H1 (cell line): ENCODE measurements around the gene LAMB1. TPM values are rescaled to one million over a fixed set of nuclear protein-coding genes. Genes with fewer than 3 reads are reported as not detected.

Experiments
- CTCF ChIA-PET: fragments of 300-600 bp; sonication (Branson Sonifier 250); formaldehyde crosslinking; loops from one replicate; lab custom pipeline; 2021; ENCODE audit not compliant: partially characterized antibody; lab: Charles Lee
- POLR2A ChIA-PET: fragments of 300-600 bp; sonication (Branson Sonifier 250); formaldehyde crosslinking; loops from one replicate; lab custom pipeline; 2021; ENCODE audit warnings: inconsistent platforms; ENCODE audit not compliant: partially characterized antibody; lab: Charles Lee
- DNase-seq, 2 experiments: peaks; one replicate each; pipeline versions ENCODE4 v3.0.0 to v3.0.0-alpha.2; 2010 to 2022; ENCODE audit warnings: low spot score in 2 of 2, low read depth in 1 of 2, mixed read lengths in 1 of 2
- FAIRE-seq: peaks from 2 replicates; lab custom pipeline; 2011; peaks lifted over from hg19 to GRCh38; lab: Jason Lieb, UNC
- H2AFZ ChIP-seq: 2 replicates; pipeline ENCODE4 v1.8.1; 2012; ENCODE audit warnings: low read length, inconsistent platforms
- H2AK5ac ChIP-seq: 2 replicates; pipeline ENCODE4 v1.6.1; 2013; ENCODE audit warnings: low read depth, low read length
- H2BK120ac ChIP-seq: replicated peaks from 2 replicates; pipeline ENCODE3; 2013; ENCODE audit warnings: low read depth, low read length, inconsistent platforms
- H2BK12ac ChIP-seq: 2 replicates; pipeline ENCODE4 v1.6.1; 2013; ENCODE audit warnings: low read depth, low read length
- H2BK15ac ChIP-seq: 2 replicates; pipeline ENCODE4 v1.6.1; 2013; ENCODE audit warnings: low read length
- H2BK20ac ChIP-seq: 2 replicates; pipeline ENCODE4 v1.6.1; 2013; ENCODE audit warnings: low read length
- H2BK5ac ChIP-seq: 2 replicates; pipeline ENCODE4 v1.6.1; 2013; ENCODE audit warnings: low read depth, low read length
- H3K14ac ChIP-seq: 2 replicates; pipeline ENCODE4 v1.6.1; 2013; ENCODE audit warnings: inconsistent platforms; ENCODE audit not compliant: insufficient read length
- H3K18ac ChIP-seq: 2 replicates; pipeline ENCODE4 v1.6.1; 2013; ENCODE audit warnings: low read length; ENCODE audit errors: extremely low read depth
- H3K23ac ChIP-seq: 2 replicates; pipeline ENCODE4 v1.6.1; 2013; ENCODE audit warnings: inconsistent platforms; ENCODE audit not compliant: insufficient read length
- H3K23me2 ChIP-seq: 2 replicates; pipeline ENCODE4 v1.6.1; 2013; ENCODE audit warnings: low read depth, low read length
- H3K27ac ChIP-seq: 2 replicates; pipeline ENCODE4 v1.6.1; 2011; ENCODE audit warnings: low read depth, low read length, inconsistent platforms
- H3K27me3 ChIP-seq, 4 experiments: replicated peaks in 1 of 4; 1 replicate in 1 of 4; 2 replicates in 3 of 4; pipeline versions ENCODE4 v1.6.1 to v1.8.1; 2011 to 2013; ENCODE audit warnings: low read length in 3 of 4, mild to moderate bottlenecking in 3 of 4, inconsistent platforms in 2 of 4, mixed read lengths in 2 of 4, moderate library complexity in 1 of 4; ENCODE audit not compliant: control insufficient read depth in 3 of 4, insufficient read depth in 3 of 4; ENCODE audit errors: extremely low read depth in 1 of 4
- H3K36me3 ChIP-seq, 4 experiments: 2 replicates each; pipeline versions ENCODE4 v1.6.1 to v1.8.1; 2011 to 2013; ENCODE audit warnings: mild to moderate bottlenecking in 4 of 4, low read length in 3 of 4, moderate library complexity in 2 of 4, control low read depth in 1 of 4, inconsistent platforms in 1 of 4; ENCODE audit not compliant: insufficient read depth in 4 of 4, control insufficient read depth in 2 of 4
- H3K4ac ChIP-seq: replicated peaks from 2 replicates; pipeline ENCODE3; 2013; ENCODE audit warnings: low read length, low read depth, mixed read lengths, inconsistent platforms; ENCODE audit not compliant: insufficient read length
- H3K4me1 ChIP-seq, 4 experiments: replicated peaks in 1 of 4; 1 replicate in 1 of 4; 2 replicates in 3 of 4; pipeline versions ENCODE4 v1.6.1 to v1.8.1; 2011 to 2013; ENCODE audit warnings: low read length in 3 of 4, inconsistent platforms in 2 of 4, mixed read lengths in 1 of 4; ENCODE audit not compliant: insufficient read depth in 4 of 4, control insufficient read depth in 3 of 4
- H3K4me2 ChIP-seq, 2 experiments: 2 replicates each; pipeline versions ENCODE4 v1.6.1 to v1.8.1; 2011 to 2013; ENCODE audit warnings: low read depth in 2 of 2, low read length in 2 of 2, control low read depth in 1 of 2, inconsistent platforms in 1 of 2, mild to moderate bottlenecking in 1 of 2; ENCODE audit not compliant: insufficient read depth in 1 of 2
- H3K4me3 ChIP-seq, 4 experiments: fragments of 200-600, 300-600 bp in 1 of 4; sonication (generic), shearing (Covaris generic), sonication (Bioruptor Twin) in 1 of 4; 2 replicates each; pipeline versions ENCODE4 v1.5.1 to v1.8.1; 2011 to 2016; ENCODE audit warnings: low read length in 4 of 4, low read depth in 3 of 4, control low read depth in 2 of 4, inconsistent platforms in 2 of 4, mild to moderate bottlenecking in 2 of 4, mixed read lengths in 1 of 4, moderate library complexity in 1 of 4; ENCODE audit not compliant: insufficient read depth in 2 of 4; ENCODE audit errors: extremely low read depth in 1 of 4
- H3K56ac ChIP-seq: replicated peaks from 2 replicates; pipeline ENCODE3; 2013; ENCODE audit warnings: low read depth, mild to moderate bottlenecking, mixed read lengths, low read length, inconsistent platforms; ENCODE audit not compliant: insufficient read length
- H3K79me1 ChIP-seq: 2 replicates; pipeline ENCODE4 v1.6.1; 2013; ENCODE audit warnings: low read depth, low read length, control low read depth
- H3K79me2 ChIP-seq, 2 experiments: 2 replicates each; pipeline versions ENCODE4 v1.6.1 to v1.8.1; 2012 to 2013; ENCODE audit warnings: low read length in 2 of 2, mild to moderate bottlenecking in 2 of 2, inconsistent platforms in 1 of 2; ENCODE audit not compliant: insufficient read depth in 2 of 2, control insufficient read depth in 1 of 2
- H3K9ac ChIP-seq, 4 experiments: replicated peaks in 1 of 4; 1 replicate in 1 of 4; 2 replicates in 3 of 4; pipeline versions ENCODE4 v1.6.1 to v1.8.1; 2011 to 2013; ENCODE audit warnings: low read depth in 3 of 4, low read length in 3 of 4, control low read depth in 2 of 4, mild to moderate bottlenecking in 2 of 4, moderate library complexity in 2 of 4, inconsistent platforms in 1 of 4; ENCODE audit errors: extremely low read depth in 1 of 4
- H3K9me3 ChIP-seq, 2 experiments: 2 replicates each; pipeline versions ENCODE4 v1.6.1 to v1.8.1; 2012 to 2013; ENCODE audit warnings: mild to moderate bottlenecking in 2 of 2, moderate library complexity in 2 of 2, control low read depth in 1 of 2, inconsistent platforms in 1 of 2, low read depth in 1 of 2, low read length in 1 of 2, mixed read lengths in 1 of 2; ENCODE audit not compliant: insufficient read depth in 2 of 2
- H4K20me1 ChIP-seq, 2 experiments: replicated peaks in 1 of 2; 2 replicates each; pipeline versions ENCODE3 to v1.8.1; 2011 to 2013; ENCODE audit warnings: inconsistent platforms in 2 of 2, low read length in 2 of 2, mild to moderate bottlenecking in 1 of 2; ENCODE audit not compliant: insufficient read depth in 2 of 2, control insufficient read depth in 1 of 2
- H4K5ac ChIP-seq: 2 replicates; pipeline ENCODE4 v1.6.1; 2013; ENCODE audit warnings: low read length, low read depth, mixed read lengths, inconsistent platforms; ENCODE audit not compliant: insufficient read length
- H4K8ac ChIP-seq: 2 replicates; pipeline ENCODE4 v1.8.0; 2013; ENCODE audit warnings: mild to moderate bottlenecking, moderate library complexity, low read length, inconsistent platforms; ENCODE audit not compliant: insufficient read depth; ENCODE audit errors: extremely low read depth
- H4K91ac ChIP-seq: replicated peaks from 2 replicates; pipeline ENCODE3; 2013; ENCODE audit warnings: low read length, mixed read lengths, inconsistent platforms; ENCODE audit not compliant: insufficient read length
- RBBP5 ChIP-seq: IDR thresholded peaks from 2 replicates; pipeline ENCODE4 v1.7.1; 2012; ENCODE audit warnings: low read depth, mild to moderate bottlenecking, inconsistent platforms, low read length, moderate library complexity, borderline replicate concordance
- SIN3A ChIP-seq, 2 experiments: IDR thresholded peaks in 1 of 2; conservative IDR thresholded peaks in 1 of 2; 2 replicates each; pipeline ENCODE4 v1.6.1; 2011 to 2012; ENCODE audit warnings: low read length in 2 of 2, improper control_type of control experiment in 1 of 2, low read depth in 1 of 2, mild to moderate bottlenecking in 1 of 2
- SP1 ChIP-seq: IDR thresholded peaks from 2 replicates; pipeline ENCODE4 v1.6.1; 2011; ENCODE audit warnings: low read depth, low read length
- TAF1 ChIP-seq: IDR thresholded peaks from 2 replicates; pipeline ENCODE4 v1.6.1; 2011; ENCODE audit warnings: mild to moderate bottlenecking, low read depth, low read length
- TAF7 ChIP-seq: optimal IDR thresholded peaks from 2 replicates; pipeline ENCODE3; 2011; ENCODE audit warnings: low read depth, mild to moderate bottlenecking, inconsistent platforms, low read length, moderate library complexity, borderline replicate concordance
- WGBS, 2 experiments: shearing (Covaris generic) in 1 of 2; methylation state at CpG; one replicate each; pipeline versions ENCODE4 v1.1.6 to v1.1.7; 2013 to 2015; ENCODE audit warnings: low lambda C conversion rate in 2 of 2, mixed read lengths in 2 of 2, inconsistent platforms in 1 of 2, low coverage in 1 of 2, missing lambda C conversion rate in 1 of 2; ENCODE audit not compliant: insufficient replicate concordance in 2 of 2, insufficient coverage in 1 of 2, insufficient read length in 1 of 2; ENCODE audit errors: extremely low coverage in 1 of 2, missing lambda C conversion rate in 1 of 2; 5-methylcytosine and 5-hydroxymethylcytosine counted together
- polyA plus RNA-seq, 7 experiments: library from polyadenylated mRNA; depleted of rRNA in 3 of 7; stranded (reverse) in 5 of 7; unstranded in 2 of 7; fragments of >200 nt in 5 of 7; fragments of 200-250 nt in 2 of 7; gene quantifications; 1 replicate in 5 of 7; 2 replicates in 1 of 7; 4 replicates in 1 of 7; pipeline versions ENCODE4 v1.2.1 to v1.2.3, GENCODE V29; 2011 to 2013; ENCODE audit warnings: missing spikeins in 2 of 7, mixed read lengths in 2 of 7
- total RNA-seq: library from RNA; stranded (reverse); fragmentation: NEBNext Ultra II Directional; extraction: Animal tissue kit (Norgen Biotek cat#: 25700); gene quantifications from 2 replicates; pipeline ENCODE4 v1.2.1, GENCODE V29; 2021
- TF ChIP-seq, protein P1 (sequence below), 3 experiments: IDR thresholded peaks; 1 replicate in 2 of 3; 2 replicates in 1 of 3; pipeline versions ENCODE4 v1.5.1 to v1.6.1; 2011; ENCODE audit warnings: low read length in 3 of 3, mild to moderate bottlenecking in 3 of 3, inconsistent platforms in 2 of 3, low read depth in 1 of 3, moderate library complexity in 1 of 3; ENCODE audit not compliant: insufficient read depth in 1 of 3; ENCODE audit errors: control extremely low read depth in 1 of 3
- TF ChIP-seq, protein P2 (sequence below): IDR thresholded peaks from 2 replicates; pipeline ENCODE4 v1.6.1; 2011; ENCODE audit warnings: low read depth, mild to moderate bottlenecking, low read length; ENCODE audit not compliant: insufficient read depth

LAMB1 gene
- total and polyA plus RNA-seq, 2 of the 8 experiments (the other 6 are each of a cell fraction or from before 2014, with no cell fraction given): 31.9 to 38.5 TPM

DNA sequence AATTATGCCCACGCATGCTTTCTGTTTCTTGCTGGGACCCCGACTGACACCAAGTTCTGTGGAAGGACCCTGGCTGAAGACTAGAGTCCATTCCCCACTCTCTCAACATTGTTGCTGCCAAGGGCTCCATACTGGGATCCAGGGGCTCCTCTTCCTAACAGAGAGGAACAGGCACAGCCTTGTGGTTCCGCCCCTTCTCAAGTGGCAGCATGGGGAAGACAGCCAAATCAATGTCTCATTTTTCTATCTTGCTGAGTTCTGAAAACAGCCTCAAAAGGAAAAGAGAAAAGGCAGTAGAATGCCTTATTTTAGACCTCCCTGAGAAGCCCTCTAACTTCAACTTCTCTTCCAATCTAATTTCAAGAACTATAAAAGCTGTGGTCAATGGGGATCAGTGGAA is 23.7 kb upstream of the LAMB1 start:
- Histone ChIP-seq H3K79me1 (no peaks in the 10 kb centered on the region), H2BK120ac (no peak overlapping the region), H4K91ac (no peak overlapping the region), H3K4me2 (no peak overlapping the region), H3K27me3 (no peaks in the 10 kb centered on the region), H2BK12ac (no peak overlapping the region), H3K14ac (no peak overlapping the region), H3K27ac (no peak overlapping the region), H3K56ac (no peak overlapping the region), H3K4me3 (no peak overlapping the region), H2BK15ac (no peak overlapping the region), H3K4ac (no peak overlapping the region), H2AK5ac (no peak overlapping the region), H2AFZ (0 out of 2 replicates have a peak overlapping the region, but pooled peaks have one; percentile 40), H3K23ac (no peak overlapping the region), H2BK5ac (no peak overlapping the region), H3K18ac (no peak overlapping the region; the same call in 1 of the 2 replicates), H3K9ac (no peak overlapping the region), H3K4me1 (no peaks in the 10 kb centered on the region), H3K9me3 (no peaks in the 10 kb centered on the region), H4K5ac (no peak overlapping the region), H3K23me2 (no peaks in the 10 kb centered on the region), H3K79me2 (no peaks in the 10 kb centered on the region), H3K36me3 (no peaks in the 10 kb centered on the region), H4K20me1 (no peaks in the 10 kb centered on the region), H4K8ac (no peak overlapping the region), H2BK20ac (no peak overlapping the region)
- ChIA-PET POLR2A (interaction anchor here (1.3 kb wide), 1 partner anchor 18 kb away, joined by 3 read pairs; no protein-coding TSS in a partner anchor), CTCF (interaction anchor here (1.0 kb wide), 1 partner anchor 11 kb away, joined by 4 read pairs; no protein-coding TSS in a partner anchor)
- 86% methylated on average over 3 of the region's 3 CpGs; no CpG with 5 or more reads in 1 of the 2 experiments for WGBS, 2 experiments
- no peak for DNase-seq
- no peak for FAIRE-seq
- TF ChIP-seq RBBP5 (no peak), TAF1 (no peak), TAF7 (no peak), SIN3A (conservative IDR thresholded peaks at IDR 0.05 in 1 of 2, IDR thresholded peaks at IDR 0.05 in 1 of 2; ENCODE audit: low read depth in 1 of 2, low read length in 2 of 2) (no peak), SP1 (no peak)
- TF ChIP-seq, protein P1, sequence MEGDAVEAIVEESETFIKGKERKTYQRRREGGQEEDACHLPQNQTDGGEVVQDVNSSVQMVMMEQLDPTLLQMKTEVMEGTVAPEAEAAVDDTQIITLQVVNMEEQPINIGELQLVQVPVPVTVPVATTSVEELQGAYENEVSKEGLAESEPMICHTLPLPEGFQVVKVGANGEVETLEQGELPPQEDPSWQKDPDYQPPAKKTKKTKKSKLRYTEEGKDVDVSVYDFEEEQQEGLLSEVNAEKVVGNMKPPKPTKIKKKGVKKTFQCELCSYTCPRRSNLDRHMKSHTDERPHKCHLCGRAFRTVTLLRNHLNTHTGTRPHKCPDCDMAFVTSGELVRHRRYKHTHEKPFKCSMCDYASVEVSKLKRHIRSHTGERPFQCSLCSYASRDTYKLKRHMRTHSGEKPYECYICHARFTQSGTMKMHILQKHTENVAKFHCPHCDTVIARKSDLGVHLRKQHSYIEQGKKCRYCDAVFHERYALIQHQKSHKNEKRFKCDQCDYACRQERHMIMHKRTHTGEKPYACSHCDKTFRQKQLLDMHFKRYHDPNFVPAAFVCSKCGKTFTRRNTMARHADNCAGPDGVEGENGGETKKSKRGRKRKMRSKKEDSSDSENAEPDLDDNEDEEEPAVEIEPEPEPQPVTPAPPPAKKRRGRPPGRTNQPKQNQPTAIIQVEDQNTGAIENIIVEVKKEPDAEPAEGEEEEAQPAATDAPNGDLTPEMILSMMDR (IDR thresholded peaks at IDR 0.05; ENCODE audit: control extremely low read depth in 1 of 3, insufficient read depth in 1 of 3, low read depth in 1 of 3, low read length in 3 of 3): no peak
- TF ChIP-seq, protein P2, sequence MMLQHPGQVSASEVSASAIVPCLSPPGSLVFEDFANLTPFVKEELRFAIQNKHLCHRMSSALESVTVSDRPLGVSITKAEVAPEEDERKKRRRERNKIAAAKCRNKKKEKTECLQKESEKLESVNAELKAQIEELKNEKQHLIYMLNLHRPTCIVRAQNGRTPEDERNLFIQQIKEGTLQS: no peak
